Fibroblast of lung (primary cell): Measurements from ENCODE around the gene SLC7A14.

Source experiments
- EZH2 ChIP-seq: IDR thresholded peaks from 2 replicates; pipeline ENCODE4 v1.5.1; 2012; ENCODE audit warnings: low read length, control low read depth, mild to moderate bottlenecking; ENCODE audit errors: missing control alignments
- TF ChIP-seq, protein P1 (sequence below), 2 donors: IDR thresholded peaks in 1 of 2; conservative IDR thresholded peaks in 1 of 2; 1 replicate in 1 of 2; 2 replicates in 1 of 2; pipeline ENCODE4 v1.5.1; 2011 to 2012; ENCODE audit warnings: low read length in 2 of 2, control low read depth in 1 of 2, inconsistent platforms in 1 of 2, low read depth in 1 of 2, mild to moderate bottlenecking in 1 of 2

DNA sequence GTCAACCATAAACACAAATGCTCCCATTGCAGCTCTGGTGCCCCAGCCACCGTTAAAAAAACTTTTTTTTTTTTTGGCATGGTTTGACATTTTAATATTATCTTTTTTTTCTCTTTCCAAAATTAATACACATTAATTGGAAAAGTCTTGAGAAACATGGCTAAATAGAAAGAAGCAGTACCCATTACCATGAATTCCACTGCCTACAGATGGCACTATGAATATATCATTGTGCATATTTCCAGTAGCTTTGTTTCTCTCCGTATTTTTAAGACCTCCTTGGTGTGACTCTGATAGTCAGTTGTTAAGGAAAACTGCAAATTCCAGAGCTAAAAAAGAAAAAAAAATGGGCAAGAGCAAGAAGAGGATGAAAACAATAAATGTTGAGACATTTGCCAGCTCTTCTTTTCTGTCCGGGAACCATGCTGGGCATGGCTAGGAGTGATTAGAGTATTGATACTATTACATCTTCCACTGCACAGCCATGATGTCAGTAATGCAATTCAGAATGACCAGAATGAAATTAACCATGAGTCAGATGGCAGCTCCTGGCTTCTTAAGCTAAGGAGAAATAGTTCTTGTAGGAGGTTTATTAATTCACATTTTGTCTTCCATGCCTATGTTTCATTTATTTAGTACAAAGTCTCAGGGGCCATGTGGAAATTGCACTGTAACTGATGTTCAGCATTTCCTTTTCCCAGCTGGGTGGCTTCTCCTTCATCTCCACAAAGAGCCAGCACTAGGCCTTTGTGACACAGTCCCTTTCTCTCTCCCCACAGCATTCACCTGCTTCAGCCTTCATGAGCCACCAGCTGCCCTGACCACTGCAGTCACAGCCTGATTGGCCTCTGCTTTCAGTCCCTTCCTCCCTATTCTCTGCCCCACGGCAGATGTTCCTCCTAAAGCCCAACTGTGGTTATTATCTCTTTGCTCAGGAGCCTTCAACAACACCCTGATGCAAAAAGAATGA lies 31.8 kb downstream of the SLC7A14 start:
- TF ChIP-seq EZH2: no peak
- TF ChIP-seq, protein P1, sequence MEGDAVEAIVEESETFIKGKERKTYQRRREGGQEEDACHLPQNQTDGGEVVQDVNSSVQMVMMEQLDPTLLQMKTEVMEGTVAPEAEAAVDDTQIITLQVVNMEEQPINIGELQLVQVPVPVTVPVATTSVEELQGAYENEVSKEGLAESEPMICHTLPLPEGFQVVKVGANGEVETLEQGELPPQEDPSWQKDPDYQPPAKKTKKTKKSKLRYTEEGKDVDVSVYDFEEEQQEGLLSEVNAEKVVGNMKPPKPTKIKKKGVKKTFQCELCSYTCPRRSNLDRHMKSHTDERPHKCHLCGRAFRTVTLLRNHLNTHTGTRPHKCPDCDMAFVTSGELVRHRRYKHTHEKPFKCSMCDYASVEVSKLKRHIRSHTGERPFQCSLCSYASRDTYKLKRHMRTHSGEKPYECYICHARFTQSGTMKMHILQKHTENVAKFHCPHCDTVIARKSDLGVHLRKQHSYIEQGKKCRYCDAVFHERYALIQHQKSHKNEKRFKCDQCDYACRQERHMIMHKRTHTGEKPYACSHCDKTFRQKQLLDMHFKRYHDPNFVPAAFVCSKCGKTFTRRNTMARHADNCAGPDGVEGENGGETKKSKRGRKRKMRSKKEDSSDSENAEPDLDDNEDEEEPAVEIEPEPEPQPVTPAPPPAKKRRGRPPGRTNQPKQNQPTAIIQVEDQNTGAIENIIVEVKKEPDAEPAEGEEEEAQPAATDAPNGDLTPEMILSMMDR (conservative IDR thresholded peaks at IDR 0.05 in 1 of 2, IDR thresholded peaks at IDR 0.05 in 1 of 2; ENCODE audit: low read depth in 1 of 2, low read length in 2 of 2): no peak
